ENCODE measurements around the gene TSC2. TPM values are rescaled to one million over a fixed set of nuclear protein-coding genes. Genes with fewer than 3 reads are reported as not detected.

The TSC2 gene
- total and polyA plus RNA-seq, 2 of the 13 experiments (the other 11 are each of a cell fraction or from before 2014, with no cell fraction given) = 19.6 to 40.4 TPM

GRCh38 chr16:2039274-2040031 lies 8.3 kb upstream of the TSC2 start (continued):
- TF ChIP-seq DNMT3B (CRISPR knock-in tag; conservative IDR thresholded peaks at IDR 0.05) (no peak), MXD3 (CRISPR knock-in tag; IDR thresholded peaks at IDR 0.05) (peak; percentile 56; the same call in 1 of the 2 replicates), PLSCR1 (CRISPR knock-in tag; IDR thresholded peaks at IDR 0.05; ENCODE audit: borderline replicate concordance) (no peak), ZBTB38 (CRISPR knock-in tag; IDR thresholded peaks at IDR 0.05) (peak; percentile 24), TGIF2 (CRISPR knock-in tag; IDR thresholded peaks at IDR 0.05) (peak; percentile 21), ZBTB21 (CRISPR knock-in tag; IDR thresholded peaks at IDR 0.05) (no peak), ZNF713 (CRISPR knock-in tag; IDR thresholded peaks at IDR 0.05) (peak; percentile 34; the same call in 1 of the 2 replicates), ZIK1 (CRISPR knock-in tag; IDR thresholded peaks at IDR 0.05; ENCODE audit: borderline replicate concordance, low read depth) (peak; percentile 26; the same call in 1 of the 2 replicates), CBFB (CRISPR knock-in tag; IDR thresholded peaks at IDR 0.05) (no peak), FOXM1 (CRISPR knock-in tag; IDR thresholded peaks at IDR 0.05) (no peak)
- TF ChIP-seq, protein P1, sequence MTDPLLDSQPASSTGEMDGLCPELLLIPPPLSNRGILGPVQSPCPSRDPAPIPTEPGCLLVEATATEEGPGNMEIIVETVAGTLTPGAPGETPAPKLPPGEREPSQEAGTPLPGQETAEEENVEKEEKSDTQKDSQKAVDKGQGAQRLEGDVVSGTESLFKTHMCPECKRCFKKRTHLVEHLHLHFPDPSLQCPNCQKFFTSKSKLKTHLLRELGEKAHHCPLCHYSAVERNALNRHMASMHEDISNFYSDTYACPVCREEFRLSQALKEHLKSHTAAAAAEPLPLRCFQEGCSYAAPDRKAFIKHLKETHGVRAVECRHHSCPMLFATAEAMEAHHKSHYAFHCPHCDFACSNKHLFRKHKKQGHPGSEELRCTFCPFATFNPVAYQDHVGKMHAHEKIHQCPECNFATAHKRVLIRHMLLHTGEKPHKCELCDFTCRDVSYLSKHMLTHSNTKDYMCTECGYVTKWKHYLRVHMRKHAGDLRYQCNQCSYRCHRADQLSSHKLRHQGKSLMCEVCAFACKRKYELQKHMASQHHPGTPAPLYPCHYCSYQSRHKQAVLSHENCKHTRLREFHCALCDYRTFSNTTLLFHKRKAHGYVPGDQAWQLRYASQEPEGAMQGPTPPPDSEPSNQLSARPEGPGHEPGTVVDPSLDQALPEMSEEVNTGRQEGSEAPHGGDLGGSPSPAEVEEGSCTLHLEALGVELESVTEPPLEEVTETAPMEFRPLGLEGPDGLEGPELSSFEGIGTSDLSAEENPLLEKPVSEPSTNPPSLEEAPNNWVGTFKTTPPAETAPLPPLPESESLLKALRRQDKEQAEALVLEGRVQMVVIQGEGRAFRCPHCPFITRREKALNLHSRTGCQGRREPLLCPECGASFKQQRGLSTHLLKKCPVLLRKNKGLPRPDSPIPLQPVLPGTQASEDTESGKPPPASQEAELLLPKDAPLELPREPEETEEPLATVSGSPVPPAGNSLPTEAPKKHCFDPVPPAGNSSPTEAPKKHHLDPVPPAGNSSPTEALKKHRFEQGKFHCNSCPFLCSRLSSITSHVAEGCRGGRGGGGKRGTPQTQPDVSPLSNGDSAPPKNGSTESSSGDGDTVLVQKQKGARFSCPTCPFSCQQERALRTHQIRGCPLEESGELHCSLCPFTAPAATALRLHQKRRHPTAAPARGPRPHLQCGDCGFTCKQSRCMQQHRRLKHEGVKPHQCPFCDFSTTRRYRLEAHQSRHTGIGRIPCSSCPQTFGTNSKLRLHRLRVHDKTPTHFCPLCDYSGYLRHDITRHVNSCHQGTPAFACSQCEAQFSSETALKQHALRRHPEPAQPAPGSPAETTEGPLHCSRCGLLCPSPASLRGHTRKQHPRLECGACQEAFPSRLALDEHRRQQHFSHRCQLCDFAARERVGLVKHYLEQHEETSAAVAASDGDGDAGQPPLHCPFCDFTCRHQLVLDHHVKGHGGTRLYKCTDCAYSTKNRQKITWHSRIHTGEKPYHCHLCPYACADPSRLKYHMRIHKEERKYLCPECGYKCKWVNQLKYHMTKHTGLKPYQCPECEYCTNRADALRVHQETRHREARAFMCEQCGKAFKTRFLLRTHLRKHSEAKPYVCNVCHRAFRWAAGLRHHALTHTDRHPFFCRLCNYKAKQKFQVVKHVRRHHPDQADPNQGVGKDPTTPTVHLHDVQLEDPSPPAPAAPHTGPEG (CRISPR knock-in tag; IDR thresholded peaks at IDR 0.05) = no peak
- TF ChIP-seq, protein P2, sequence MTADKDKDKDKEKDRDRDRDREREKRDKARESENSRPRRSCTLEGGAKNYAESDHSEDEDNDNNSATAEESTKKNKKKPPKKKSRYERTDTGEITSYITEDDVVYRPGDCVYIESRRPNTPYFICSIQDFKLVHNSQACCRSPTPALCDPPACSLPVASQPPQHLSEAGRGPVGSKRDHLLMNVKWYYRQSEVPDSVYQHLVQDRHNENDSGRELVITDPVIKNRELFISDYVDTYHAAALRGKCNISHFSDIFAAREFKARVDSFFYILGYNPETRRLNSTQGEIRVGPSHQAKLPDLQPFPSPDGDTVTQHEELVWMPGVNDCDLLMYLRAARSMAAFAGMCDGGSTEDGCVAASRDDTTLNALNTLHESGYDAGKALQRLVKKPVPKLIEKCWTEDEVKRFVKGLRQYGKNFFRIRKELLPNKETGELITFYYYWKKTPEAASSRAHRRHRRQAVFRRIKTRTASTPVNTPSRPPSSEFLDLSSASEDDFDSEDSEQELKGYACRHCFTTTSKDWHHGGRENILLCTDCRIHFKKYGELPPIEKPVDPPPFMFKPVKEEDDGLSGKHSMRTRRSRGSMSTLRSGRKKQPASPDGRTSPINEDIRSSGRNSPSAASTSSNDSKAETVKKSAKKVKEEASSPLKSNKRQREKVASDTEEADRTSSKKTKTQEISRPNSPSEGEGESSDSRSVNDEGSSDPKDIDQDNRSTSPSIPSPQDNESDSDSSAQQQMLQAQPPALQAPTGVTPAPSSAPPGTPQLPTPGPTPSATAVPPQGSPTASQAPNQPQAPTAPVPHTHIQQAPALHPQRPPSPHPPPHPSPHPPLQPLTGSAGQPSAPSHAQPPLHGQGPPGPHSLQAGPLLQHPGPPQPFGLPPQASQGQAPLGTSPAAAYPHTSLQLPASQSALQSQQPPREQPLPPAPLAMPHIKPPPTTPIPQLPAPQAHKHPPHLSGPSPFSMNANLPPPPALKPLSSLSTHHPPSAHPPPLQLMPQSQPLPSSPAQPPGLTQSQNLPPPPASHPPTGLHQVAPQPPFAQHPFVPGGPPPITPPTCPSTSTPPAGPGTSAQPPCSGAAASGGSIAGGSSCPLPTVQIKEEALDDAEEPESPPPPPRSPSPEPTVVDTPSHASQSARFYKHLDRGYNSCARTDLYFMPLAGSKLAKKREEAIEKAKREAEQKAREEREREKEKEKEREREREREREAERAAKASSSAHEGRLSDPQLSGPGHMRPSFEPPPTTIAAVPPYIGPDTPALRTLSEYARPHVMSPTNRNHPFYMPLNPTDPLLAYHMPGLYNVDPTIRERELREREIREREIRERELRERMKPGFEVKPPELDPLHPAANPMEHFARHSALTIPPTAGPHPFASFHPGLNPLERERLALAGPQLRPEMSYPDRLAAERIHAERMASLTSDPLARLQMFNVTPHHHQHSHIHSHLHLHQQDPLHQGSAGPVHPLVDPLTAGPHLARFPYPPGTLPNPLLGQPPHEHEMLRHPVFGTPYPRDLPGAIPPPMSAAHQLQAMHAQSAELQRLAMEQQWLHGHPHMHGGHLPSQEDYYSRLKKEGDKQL (CRISPR knock-in tag; IDR thresholded peaks at IDR 0.05; ENCODE audit: low read depth) = no peak; the same call in 1 of the 2 replicates
- TF ChIP-seq, protein P3, sequence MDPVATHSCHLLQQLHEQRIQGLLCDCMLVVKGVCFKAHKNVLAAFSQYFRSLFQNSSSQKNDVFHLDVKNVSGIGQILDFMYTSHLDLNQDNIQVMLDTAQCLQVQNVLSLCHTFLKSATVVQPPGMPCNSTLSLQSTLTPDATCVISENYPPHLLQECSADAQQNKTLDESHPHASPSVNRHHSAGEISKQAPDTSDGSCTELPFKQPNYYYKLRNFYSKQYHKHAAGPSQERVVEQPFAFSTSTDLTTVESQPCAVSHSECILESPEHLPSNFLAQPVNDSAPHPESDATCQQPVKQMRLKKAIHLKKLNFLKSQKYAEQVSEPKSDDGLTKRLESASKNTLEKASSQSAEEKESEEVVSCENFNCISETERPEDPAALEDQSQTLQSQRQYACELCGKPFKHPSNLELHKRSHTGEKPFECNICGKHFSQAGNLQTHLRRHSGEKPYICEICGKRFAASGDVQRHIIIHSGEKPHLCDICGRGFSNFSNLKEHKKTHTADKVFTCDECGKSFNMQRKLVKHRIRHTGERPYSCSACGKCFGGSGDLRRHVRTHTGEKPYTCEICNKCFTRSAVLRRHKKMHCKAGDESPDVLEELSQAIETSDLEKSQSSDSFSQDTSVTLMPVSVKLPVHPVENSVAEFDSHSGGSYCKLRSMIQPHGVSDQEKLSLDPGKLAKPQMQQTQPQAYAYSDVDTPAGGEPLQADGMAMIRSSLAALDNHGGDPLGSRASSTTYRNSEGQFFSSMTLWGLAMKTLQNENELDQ (CRISPR knock-in tag; IDR thresholded peaks at IDR 0.05; ENCODE audit: borderline replicate concordance) = no peak
